Inferior parietal cortex (tissue), 1 donor: ENCODE data around the gene TTC36.
"Not testable (repeated sequence)": the region's sequence is repeated elsewhere in the genome, so short reads cannot be mapped to it uniquely, and the experiment has no call there.

Experiments used
- DNase-seq: peaks from one replicate; pipeline ENCODE4 v3.0.0-alpha.2; 2016; ENCODE audit errors: extremely low spot score

TTC36 gene

GRCh38 chr11:118532091-118532490 lies 4.8 kb downstream of the TTC36 start:
- DNase-seq: no peak

GRCh38 chr11:118532852-118533768 lies 5.8 kb downstream of the TTC36 start:
- no peak for DNase-seq

- peak; percentile 9 for DNase-seq
These were observed 6.8 kb downstream of the TTC36 start for GRCh38 chr11:118533769-118534729.

- DNase-seq: no peak
These were observed 8.0 kb downstream of the TTC36 start for GRCh38 chr11:118535261-118535660.

GRCh38 chr11:118536726-118537125 lies 9.5 kb downstream of the TTC36 start:
- no peak for DNase-seq

- no peak for DNase-seq
These were observed 10.2 kb downstream of the TTC36 start for GRCh38 chr11:118537409-118537980.

- no peak for DNase-seq
These were observed 16.9 kb downstream of the TTC36 start for GRCh38 chr11:118544010-118544646.

- no peak for DNase-seq
These were observed 17.4 kb downstream of the TTC36 start for GRCh38 chr11:118544647-118545010.

- DNase-seq: no peak
These were observed 18.3 kb downstream of the TTC36 start for GRCh38 chr11:118545533-118545932.

GRCh38 chr11:118547132-118547531 lies 19.9 kb downstream of the TTC36 start:
- DNase-seq: no peak

GRCh38 chr11:118552341-118552740 lies 25.1 kb downstream of the TTC36 start:
- DNase-seq: no peak

GRCh38 chr11:118560806-118561205 lies 33.5 kb downstream of the TTC36 start:
- DNase-seq: no peak

- DNase-seq: peak; percentile 7
These were observed 37.8 kb downstream of the TTC36 start for GRCh38 chr11:118565051-118565450.

- no peak for DNase-seq
These were observed 42.4 kb downstream of the TTC36 start for GRCh38 chr11:118569670-118570069.

GRCh38 chr11:118570787-118571186 lies 43.5 kb downstream of the TTC36 start:
- no peak for DNase-seq

- not testable (repeated sequence) for DNase-seq
These were observed 44.4 kb downstream of the TTC36 start for GRCh38 chr11:118571701-118572060.

GRCh38 chr11:118572061-118572980 lies 45.0 kb downstream of the TTC36 start, which contains the start of gene ARCN1:
ARCN1 (plus strand) TSS chr11:118572409; CDS start chr11:118572548, 139 bp downstream.
- peak; percentile 67 for DNase-seq

GRCh38 chr11:118572981-118573550 lies 45.8 kb downstream of the TTC36 start:
- no peak for DNase-seq

- DNase-seq: no peak
These were observed 47.4 kb downstream of the TTC36 start for GRCh38 chr11:118574636-118575035.

GRCh38 chr11:118577995-118578394 lies 50.7 kb downstream of the TTC36 start:
- not testable (repeated sequence) for DNase-seq
